ENCODE data around the gene BRAP.
"Not testable (repeated sequence)": the region's sequence is repeated elsewhere in the genome, so short reads cannot be mapped to it uniquely, and the experiment has no call there.

The BRAP gene, protein sequence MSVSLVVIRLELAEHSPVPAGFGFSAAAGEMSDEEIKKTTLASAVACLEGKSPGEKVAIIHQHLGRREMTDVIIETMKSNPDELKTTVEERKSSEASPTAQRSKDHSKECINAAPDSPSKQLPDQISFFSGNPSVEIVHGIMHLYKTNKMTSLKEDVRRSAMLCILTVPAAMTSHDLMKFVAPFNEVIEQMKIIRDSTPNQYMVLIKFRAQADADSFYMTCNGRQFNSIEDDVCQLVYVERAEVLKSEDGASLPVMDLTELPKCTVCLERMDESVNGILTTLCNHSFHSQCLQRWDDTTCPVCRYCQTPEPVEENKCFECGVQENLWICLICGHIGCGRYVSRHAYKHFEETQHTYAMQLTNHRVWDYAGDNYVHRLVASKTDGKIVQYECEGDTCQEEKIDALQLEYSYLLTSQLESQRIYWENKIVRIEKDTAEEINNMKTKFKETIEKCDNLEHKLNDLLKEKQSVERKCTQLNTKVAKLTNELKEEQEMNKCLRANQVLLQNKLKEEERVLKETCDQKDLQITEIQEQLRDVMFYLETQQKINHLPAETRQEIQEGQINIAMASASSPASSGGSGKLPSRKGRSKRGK

DNA sequence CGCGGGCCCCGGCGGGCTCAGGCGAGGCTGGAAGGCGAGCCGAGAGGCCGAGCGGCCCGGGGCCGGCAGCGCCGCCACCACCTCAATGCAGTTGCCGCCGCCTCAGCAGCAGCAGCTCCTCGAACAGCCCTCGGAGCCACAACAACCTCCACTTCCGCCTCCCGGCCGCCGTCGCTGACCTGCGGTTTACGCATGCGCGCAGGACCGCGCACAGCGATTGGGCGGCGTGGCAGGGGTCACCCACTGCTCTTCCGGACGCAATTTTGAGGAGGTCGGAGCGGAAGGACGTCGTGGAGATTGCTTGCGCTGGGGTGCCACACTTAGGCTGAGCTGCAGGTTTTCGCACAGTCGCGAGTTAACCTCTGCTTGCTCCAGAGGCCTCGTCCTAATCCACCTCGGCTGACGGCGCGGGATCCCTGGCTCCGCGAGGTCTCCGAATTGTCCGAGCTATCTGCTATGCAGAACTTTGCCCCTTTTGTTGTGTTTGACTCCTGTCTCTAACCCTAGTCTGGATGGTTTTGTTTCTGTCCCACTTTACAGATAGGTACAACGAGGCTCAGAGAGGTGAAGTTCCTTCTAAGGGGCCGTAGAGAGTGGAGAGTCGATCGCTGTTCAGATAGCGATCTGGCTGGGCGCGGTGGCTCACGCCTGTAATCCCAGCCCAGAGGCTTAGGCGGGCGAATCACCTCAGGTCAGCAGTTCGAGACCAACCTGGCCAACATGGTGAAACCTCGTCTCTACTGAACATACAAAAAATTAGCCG, at the start of gene BRAP, which contains the start of gene ACAD10:
Gene BRAP, minus strand, starts transcription at position 146 of the 763 bp plus-strand sequence. CDS start 164 bp downstream, outside the sequence.
Gene ACAD10, plus strand, starts transcription at position 243 of the 763 bp plus-strand sequence. CDS start 6,657 bp downstream, outside the sequence.
- peak; percentile 97 for DNase-seq

- DNase-seq, result no peak
Observed at GRCh38 chr12:111733340-111733915, 47.7 kb upstream of the BRAP start.

- no peak for DNase-seq
Observed at GRCh38 chr12:111732786-111733185, 47.0 kb upstream of the BRAP start.

DNA sequence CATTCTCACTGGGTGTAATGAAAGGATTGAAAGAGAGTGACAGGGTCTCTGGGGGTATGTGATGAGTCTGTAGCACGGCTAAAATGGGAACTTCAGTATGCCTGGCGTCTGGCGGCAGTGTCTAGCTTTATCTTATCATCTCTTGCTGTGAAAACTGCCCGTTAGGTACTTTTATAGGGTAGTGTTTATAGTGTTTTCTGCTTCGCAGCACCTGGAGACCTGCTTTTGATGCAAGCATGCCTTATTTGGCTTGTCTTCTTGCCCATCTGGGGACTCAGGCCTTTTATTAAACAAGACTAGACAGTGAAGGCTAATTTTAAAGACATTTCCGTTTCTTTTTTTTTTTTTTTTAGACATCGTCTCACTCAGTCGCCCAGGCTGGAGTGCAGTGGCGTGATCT, 44.7 kb upstream of the BRAP start:
- DNase-seq, result no peak

DNA sequence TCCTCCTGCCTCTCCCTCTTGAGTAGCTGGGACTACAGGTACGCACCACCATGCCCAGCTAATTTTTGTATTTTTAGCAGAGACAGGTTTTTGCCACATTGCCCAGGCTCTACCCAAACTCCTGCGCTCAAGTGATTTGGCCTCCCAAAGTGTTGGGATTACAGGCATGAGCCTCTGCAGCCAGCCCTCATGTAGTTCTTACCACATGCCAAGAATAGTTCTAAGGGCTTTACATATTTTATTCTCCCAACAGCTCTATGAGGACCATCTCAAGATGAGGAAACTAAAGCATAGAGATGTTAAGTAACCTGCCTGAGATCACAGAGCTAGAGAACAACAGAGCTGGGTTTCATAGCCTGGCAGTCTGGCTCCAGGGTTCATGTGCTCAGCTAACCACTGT, 43.0 kb upstream of the BRAP start:
- DNase-seq, result no peak

DNA sequence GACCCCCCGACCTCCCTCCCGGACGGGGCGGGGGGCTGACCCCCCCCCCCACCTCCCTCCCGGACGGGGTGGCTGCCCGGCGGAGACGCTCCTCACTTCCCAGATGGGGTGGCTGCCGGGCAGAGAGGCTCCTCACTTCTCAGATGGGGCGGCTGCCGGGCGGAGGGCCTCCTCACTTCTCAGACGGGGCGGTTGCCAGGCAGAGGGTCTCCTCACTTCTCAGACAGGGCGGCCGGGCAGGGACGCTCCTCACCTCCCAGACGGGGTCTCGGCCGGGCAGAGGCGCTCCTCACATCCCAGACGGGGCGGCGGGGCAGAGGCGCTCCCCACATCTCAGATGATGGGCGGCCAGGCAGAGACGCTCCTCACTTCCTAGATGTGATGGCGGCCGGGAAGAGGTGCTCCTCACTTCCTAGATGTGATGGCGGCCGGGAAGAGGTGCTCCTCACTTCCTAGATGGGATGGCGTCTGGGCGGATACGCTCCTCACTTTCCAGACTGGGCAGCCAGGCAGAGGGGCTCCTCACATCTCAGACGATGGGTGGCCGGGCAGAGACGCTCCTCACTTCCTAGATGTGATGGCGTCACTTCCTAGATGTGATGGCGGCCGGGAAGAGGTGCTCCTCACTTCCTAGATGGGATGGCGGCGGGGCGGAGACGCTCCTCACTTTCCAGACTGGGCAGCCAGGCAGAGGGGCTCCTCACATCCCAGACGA, 38.0 kb upstream of the BRAP start:
- not testable (repeated sequence) for DNase-seq

- DNase-seq, result no peak
Observed at GRCh38 chr12:111720457-111720856, 34.7 kb upstream of the BRAP start.

GRCh38 chr12:111719316-111719715, 33.6 kb upstream of the BRAP start:
- not testable (repeated sequence) for DNase-seq

DNA sequence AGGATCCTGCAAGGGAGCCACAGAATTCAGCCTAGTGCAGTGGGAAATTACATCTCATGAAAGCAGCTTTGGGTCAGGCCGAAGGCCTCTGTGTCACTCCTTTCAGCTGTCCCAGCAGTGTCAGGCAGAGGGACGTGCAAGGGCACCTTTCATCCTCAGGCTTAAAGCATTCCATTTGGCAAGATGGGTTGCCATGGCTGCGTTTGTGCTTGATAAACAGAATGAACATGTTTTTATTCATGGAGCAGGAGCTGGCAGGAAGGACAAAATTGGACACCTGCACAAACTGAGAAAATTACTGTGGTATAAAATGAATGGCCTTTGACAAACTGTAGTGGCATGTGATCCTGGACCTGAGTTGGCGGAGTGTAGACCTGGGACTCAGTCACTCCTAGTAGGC, 29.5 kb upstream of the BRAP start:
- DNase-seq, result no peak

DNA sequence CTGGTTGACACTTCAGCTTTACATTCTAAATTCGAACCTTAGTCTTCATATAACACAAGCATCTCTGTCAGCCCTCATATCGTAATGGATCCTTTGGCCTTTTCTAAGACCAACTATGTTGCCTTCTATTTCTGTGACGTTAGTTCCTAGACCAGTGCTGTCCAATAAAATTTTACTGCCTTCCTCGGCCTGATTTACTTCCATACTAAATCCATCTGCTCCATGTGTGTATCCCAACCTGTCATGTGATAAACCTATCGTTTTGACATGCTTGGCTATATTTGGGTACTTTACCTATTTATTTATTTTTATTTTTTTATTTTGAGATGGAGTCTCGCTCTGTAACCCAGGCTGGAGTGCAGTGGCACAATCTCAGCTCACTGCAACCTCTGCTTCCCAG, 20.4 kb upstream of the BRAP start:
- DNase-seq, result no peak

GRCh38 chr12:111705672-111706071, 19.9 kb upstream of the BRAP start:
- no peak for DNase-seq

GRCh38 chr12:111699962-111700361, 14.2 kb upstream of the BRAP start:
- no peak for DNase-seq

DNA sequence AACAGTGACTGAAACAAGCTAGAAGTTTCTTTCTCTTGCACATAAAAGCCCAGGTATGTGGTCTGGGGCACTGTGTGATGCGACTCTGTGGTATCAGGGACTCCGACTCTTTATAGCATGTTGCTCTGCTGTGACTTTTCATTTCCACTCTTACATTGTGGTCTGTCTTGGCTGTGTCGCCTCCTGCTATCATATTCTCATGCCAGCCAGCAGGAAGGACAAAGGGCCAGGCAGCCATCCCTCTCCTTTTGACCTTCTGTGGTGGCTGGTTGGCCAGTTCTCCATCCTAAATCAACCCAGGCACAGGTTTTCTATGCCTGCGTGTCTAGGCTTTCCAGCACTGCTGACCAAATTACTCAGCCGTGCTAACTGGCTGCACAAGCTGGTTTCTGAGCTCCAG, 8.1 kb upstream of the BRAP start:
- DNase-seq, result no peak

DNA sequence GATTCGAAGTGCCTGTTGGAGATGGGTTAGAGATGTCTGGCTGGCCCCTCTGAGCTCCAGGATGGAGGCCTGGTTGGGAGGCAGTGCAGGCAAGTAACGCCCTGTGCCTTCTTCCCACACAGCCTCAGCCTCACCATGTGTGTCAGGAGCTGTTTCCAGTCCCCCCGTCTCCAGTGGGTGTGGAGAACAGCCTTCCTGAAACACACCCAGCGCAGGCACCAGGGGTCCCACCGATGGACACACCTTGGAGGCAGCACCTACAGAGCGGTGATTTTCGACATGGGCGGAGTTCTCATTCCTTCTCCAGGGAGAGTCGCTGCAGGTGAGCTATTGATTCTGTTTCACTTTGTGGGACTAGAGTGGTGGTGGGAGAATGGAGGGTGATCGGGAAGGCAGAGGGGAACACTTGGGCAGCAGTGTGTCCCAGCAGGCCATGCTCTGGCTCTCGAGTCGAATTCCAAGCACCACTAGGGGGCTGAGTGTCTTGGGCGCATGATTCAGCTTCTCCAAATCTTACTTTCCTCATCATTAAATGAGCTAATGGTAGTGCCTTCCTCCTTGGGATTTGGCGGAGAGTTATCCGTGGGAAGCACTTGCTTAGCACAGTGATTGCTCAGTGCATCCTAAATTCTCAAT, 6.9 kb upstream of the BRAP start:
- peak; percentile 6 for DNase-seq

- no peak for DNase-seq
Observed at GRCh38 chr12:111691262-111691661, 5.5 kb upstream of the BRAP start.

GRCh38 chr12:111687952-111688351, 2.2 kb upstream of the BRAP start:
- no peak for DNase-seq

DNA sequence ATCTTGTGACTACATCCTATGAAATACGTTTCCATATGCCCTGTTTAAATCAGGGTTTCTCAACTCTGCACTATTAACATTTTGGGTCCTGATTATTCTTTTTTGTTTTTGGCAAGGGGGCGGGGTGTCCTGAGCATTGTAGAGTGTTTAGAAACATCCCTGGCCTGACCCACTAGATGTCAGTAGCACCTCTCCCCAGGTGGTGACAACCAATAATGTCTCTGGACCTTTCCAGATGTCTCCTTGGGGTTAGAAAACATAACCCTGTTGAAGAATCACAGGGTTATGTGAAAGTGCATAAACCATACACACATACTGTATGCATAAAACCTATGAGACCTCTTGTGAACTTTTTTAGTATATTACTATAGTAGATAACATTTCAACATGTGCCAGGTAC, 1.5 kb upstream of the BRAP start:
- peak; percentile 54 for DNase-seq

- no peak for DNase-seq
Observed at GRCh38 chr12:111686574-111687105, 884 bp upstream of the BRAP start.

GRCh38 chr12:111685322-111685810, 390 bp downstream of the BRAP start:
- DNase-seq, result peak; percentile 11

DNA sequence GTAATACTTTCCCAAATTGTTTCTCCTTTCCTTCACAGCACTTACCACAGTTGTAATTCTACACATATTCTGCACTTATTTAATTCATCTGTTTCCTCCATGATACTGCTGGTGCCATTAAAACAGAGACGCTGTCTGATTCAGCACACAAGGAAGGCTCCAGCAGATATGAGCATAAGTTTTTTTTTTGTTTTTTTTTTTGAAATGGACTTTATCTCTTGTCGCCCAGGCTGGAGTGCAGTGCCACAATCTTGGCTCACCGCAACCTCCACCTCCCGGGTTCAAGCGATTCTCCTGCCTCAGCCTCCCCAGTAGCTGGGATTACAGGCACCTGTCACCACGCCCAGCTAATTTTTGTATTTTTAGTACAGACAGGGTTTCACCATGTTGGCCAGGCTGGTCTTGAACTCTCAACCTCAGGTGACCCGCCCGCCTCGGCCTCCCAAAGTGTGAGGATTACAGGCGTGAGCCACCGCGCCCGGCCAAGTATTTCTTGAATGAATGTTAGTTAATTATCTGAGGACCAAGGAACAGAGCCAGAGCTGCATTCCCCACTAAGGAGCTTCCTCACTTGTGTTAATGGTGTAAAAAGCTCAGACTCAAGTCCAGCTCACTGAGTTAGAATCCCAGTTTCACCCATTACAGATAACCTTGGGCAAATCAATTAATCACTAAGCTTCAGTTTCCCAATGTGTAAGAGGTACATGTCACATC, 1.1 kb downstream of the BRAP start:
- DNase-seq, result not testable (repeated sequence)

GRCh38 chr12:111677186-111677585, 8.6 kb downstream of the BRAP start:
- DNase-seq, result no peak
